HepG2 (cell line): ENCODE data around the gene GAREM1. TPM values are rescaled to one million over a fixed set of nuclear protein-coding genes. Genes with fewer than 3 reads are reported as not detected.

ENCODE experiments used
- ATAC-seq: fragments of 200-7000 bp; cut with Tn5 transposase; 3 replicates; pipeline ENCODE4 v1.9.1; 2020; ENCODE audit warnings: mild to moderate bottlenecking, moderate library complexity
- BruUV-seq: library from RNA; stranded (reverse); fragments of 400-500 nt; replicated peaks from 2 replicates; lab custom pipeline; 2021; lab: Mats Ljungman, UMichigan
- CTCF ChIA-PET: fragments of 300-600 bp; formaldehyde crosslinking; extraction: SDS; loops from one replicate; lab custom pipeline; 2021; ENCODE audit warnings: low total read pairs, inconsistent platforms, low intra/inter-chr PET ratio; lab: Yijun Ruan, JAX
- POLR2A ChIA-PET: fragments of 350-600 bp; sonication (Branson Sonifier 250); formaldehyde crosslinking; loops from one replicate; lab custom pipeline; 2020; ENCODE audit warnings: antibody characterized with exemption, inconsistent platforms; lab: Yijun Ruan, JAX
- DNase-seq: peaks from one replicate; pipeline ENCODE4 v3.0.0-alpha.2; 2015; ENCODE audit warnings: low spot score
- FAIRE-seq: peaks from 3 replicates; lab custom pipeline; 2011; peaks lifted over from hg19 to GRCh38; lab: Jason Lieb, UNC
- H2AFZ ChIP-seq: one replicate; pipeline ENCODE4 v1.6.1; 2011; ENCODE audit warnings: low read length, inconsistent platforms
- H3K27ac ChIP-seq: fragments of 300-600 bp; 3 replicates; pipeline ENCODE4 v1.8.0; 2011; ENCODE audit warnings: mixed run types, mild to moderate bottlenecking, mixed read lengths, low read length, inconsistent platforms; ENCODE audit not compliant: insufficient read depth; ENCODE audit errors: extremely low read length
- H3K27me3 ChIP-seq, 2 experiments: fragments of 200-600 bp in 1 of 2; 2 replicates in 1 of 2; 3 replicates in 1 of 2; pipeline versions ENCODE4 v1.6.0 to v1.8.0; 2011; ENCODE audit warnings: low read length in 2 of 2, mild to moderate bottlenecking in 2 of 2, moderate library complexity in 2 of 2, inconsistent platforms in 1 of 2; ENCODE audit not compliant: insufficient read depth in 2 of 2, control insufficient read depth in 1 of 2
- H3K36me3 ChIP-seq, 2 experiments: fragments of 200-600 bp in 1 of 2; replicated peaks in 1 of 2; 2 replicates in 1 of 2; 3 replicates in 1 of 2; pipeline versions ENCODE4 v1.5.1 to v1.8.0; 2011; ENCODE audit warnings: low read length in 2 of 2, inconsistent platforms in 1 of 2; ENCODE audit not compliant: insufficient read depth in 2 of 2, control insufficient read depth in 1 of 2
- H3K4me1 ChIP-seq: 2 replicates; pipeline ENCODE4 v1.5.1; 2012; ENCODE audit warnings: low read length, inconsistent platforms; ENCODE audit not compliant: insufficient read depth
- H3K4me2 ChIP-seq: 2 replicates; pipeline ENCODE4 v1.6.0; 2011; ENCODE audit warnings: low read depth, low read length, inconsistent platforms
- H3K4me3 ChIP-seq, 3 experiments: fragments of 200-600 bp in 1 of 3; sonication (generic), shearing (Covaris generic) in 1 of 3; replicated peaks in 1 of 3; 2 replicates each; pipeline ENCODE4 v1.5.1; 2011 to 2016; ENCODE audit warnings: low read length in 3 of 3, inconsistent platforms in 2 of 3, low read depth in 2 of 3, mild to moderate bottlenecking in 2 of 3, control low read depth in 1 of 3, mixed read lengths in 1 of 3; ENCODE audit not compliant: insufficient read depth in 1 of 3
- H3K79me2 ChIP-seq: one replicate; pipeline ENCODE4 v1.6.1; 2011; ENCODE audit warnings: low read length, inconsistent platforms; ENCODE audit not compliant: insufficient read depth
- H3K9ac ChIP-seq: 2 replicates; pipeline ENCODE4 v1.6.0; 2011; ENCODE audit warnings: mild to moderate bottlenecking, low read depth, low read length, inconsistent platforms; ENCODE audit not compliant: insufficient read depth
- H3K9me3 ChIP-seq: 2 replicates; pipeline ENCODE4 v1.5.1; 2012; ENCODE audit warnings: mild to moderate bottlenecking, low read length
- H4K20me1 ChIP-seq: 2 replicates; pipeline ENCODE4 v1.6.0; 2011; ENCODE audit warnings: inconsistent platforms, mild to moderate bottlenecking, low read length, moderate library complexity; ENCODE audit not compliant: insufficient read depth
- ARID3A ChIP-seq: IDR thresholded peaks from 2 replicates; pipeline ENCODE4 v1.6.1; 2012; ENCODE audit warnings: low read depth, low read length, improper control_type of control experiment
- CTCF ChIP-seq: sonication (generic); formaldehyde crosslinking; IDR thresholded peaks from 2 replicates; pipeline ENCODE4 v1.5.0; 2020; ENCODE audit warnings: mild to moderate bottlenecking, missing genetic modification reagents, moderate library complexity
- RAD21 ChIP-seq: fragments of 450-650 bp; formaldehyde crosslinking; IDR thresholded peaks from 2 replicates; pipeline ENCODE4 v1.5.0; 2020; ENCODE audit warnings: mild to moderate bottlenecking
- RXRB ChIP-seq: IDR thresholded peaks from 2 replicates; pipeline ENCODE4 v1.6.1; 2016; ENCODE audit warnings: borderline replicate concordance, missing genetic modification reagents, missing compliant biosample characterization
- SMC3 ChIP-seq: IDR thresholded peaks from 2 replicates; pipeline ENCODE4 v1.6.1; 2011; ENCODE audit warnings: low read length, improper control_type of control experiment
- STAG1 ChIP-seq: sonication (generic); formaldehyde crosslinking; IDR thresholded peaks from 2 replicates; pipeline ENCODE4 v1.4.0; 2020; ENCODE audit warnings: missing genetic modification reagents
- ZHX1 ChIP-seq: sonication (generic); formaldehyde crosslinking; IDR thresholded peaks from 2 replicates; pipeline ENCODE4 v1.8.1; 2022; ENCODE audit warnings: low read depth, mild to moderate bottlenecking, missing genetic modification reagents
- ZSCAN29 ChIP-seq: sonication (generic); formaldehyde crosslinking; conservative IDR thresholded peaks from 2 replicates; pipeline ENCODE4 v1.4.0; 2020; ENCODE audit warnings: mild to moderate bottlenecking, missing genetic modification reagents
- WGBS: methylation state at CpG from one replicate; pipeline ENCODE4 v1.1.6; 2017; ENCODE audit warnings: low lambda C conversion rate; 5-methylcytosine and 5-hydroxymethylcytosine counted together
- in situ Hi-C: cut with HindIII; loops from 2 replicates; pipeline ENCODE4 v1.10.0; 2017; ENCODE audit warnings: low pct_unique_long_range_greater_than_20kb; ENCODE audit not compliant: extremely low pct_ligation_motif_present
- intact Hi-C: fragments of 100-400 bp; cut with micrococcal nuclease; formaldehyde crosslinking; loops from one replicate; pipeline ENCODE4 v1.10.0; 2022; ENCODE audit not compliant: unreplicated experiment
- polyA plus RNA-seq, 8 experiments: library from polyadenylated mRNA; depleted of rRNA in 3 of 8; stranded (reverse) in 7 of 8; unstranded in 1 of 8; fragments of >200 nt; fragmentation: Illumina TruSeq in 4 of 8; extraction: Trizol in 4 of 8; gene quantifications; 2 replicates each; pipeline versions ENCODE4 v1.2.1 to v1.2.3, GENCODE V29; 2011 to 2016; ENCODE audit warnings: low read depth in 4 of 8, missing spikeins in 1 of 8, mixed read lengths in 1 of 8; ENCODE audit not compliant: insufficient read depth in 1 of 8
- total RNA-seq, 5 experiments: library from RNA; depleted of rRNA; stranded (reverse); fragments of >200 nt; fragmentation: Illumina TruSeq; extraction: Trizol; gene quantifications; 2 replicates each; pipeline ENCODE4 v1.2.3, GENCODE V29; 2016; ENCODE audit warnings: low read depth in 1 of 5

The GAREM1 gene
- total and polyA plus RNA-seq, 2 of the 13 experiments (the other 11 are each of a cell fraction or from before 2014, with no cell fraction given) = 2.5 to 2.9 TPM

- 0% methylated on average over 1 of the region's 1 CpG for WGBS
- H3K9ac ChIP-seq = no peak overlapping the region
- in situ Hi-C loops (loop anchor here (5.0 kb wide), 1 partner anchor 183 kb away; the partner anchor contains the start of gene GAREM1), intact Hi-C loops (loop anchor here (1.0 to 5.0 kb wide), 4 partner anchors 83 to 260 kb away; no protein-coding TSS in a partner anchor)
- TF ChIP-seq ARID3A (peak; percentile 38; the same call in 1 of the 2 replicates), ZHX1 (no peak), RXRB (peak; percentile 24; the same call in 1 of the 2 replicates), STAG1 (peak; percentile 76), SMC3 (peak; percentile 90), ZSCAN29 (CRISPR knock-in tag) (no peak), RAD21 (CRISPR knock-in tag) (peak; percentile 70), CTCF (peak; percentile 75)
- H3K4me2 ChIP-seq = no peak overlapping the region
- peak; percentile 95 for ATAC-seq
- H3K79me2 ChIP-seq = no peaks in the 10 kb centered on the region
- CTCF ChIA-PET = interaction anchor here (0.7 to 2.5 kb wide), 6 partner anchors 18 to 262 kb away, joined by 3 to 18 read pairs (median 4); partner anchors contain the start of gene GAREM1
- peak; percentile 66 for DNase-seq
- no peaks in the 10 kb centered on the region for H3K27me3 ChIP-seq
- H3K4me1 ChIP-seq = no peaks in the 10 kb centered on the region
- peak; percentile 86 for FAIRE-seq
- no peaks in the 10 kb centered on the region for H3K9me3 ChIP-seq
- BruUV-seq = no TSS peak
- POLR2A ChIA-PET = interaction anchor here (1.5 kb wide), 1 partner anchor 181 kb away, joined by 9 read pairs; the partner anchor contains the start of gene GAREM1
- no peak overlapping the region for H3K27ac ChIP-seq
- peaks cover 0 to 3% of the 10 kb centered on the region in 2 experiments; a peak in 2 of 5 replicates for H3K36me3 ChIP-seq
- no peak overlapping the region for H2AFZ ChIP-seq
- no peak overlapping the region for H3K4me3 ChIP-seq
- no peaks in the 10 kb centered on the region for H4K20me1 ChIP-seq
Measured at GRCh38 chr18:32289483-32290075, 181.1 kb downstream of the GAREM1 start.
